NOMO-1 treated with DMSO at 0.1 percent for 48 hours (cell line): Measurements from ENCODE around the gene DSP.

Experiments
- DNase-seq: peaks from one replicate; lab custom pipeline; 2025; ENCODE audit not compliant: unreplicated experiment; lab: John Stamatoyannopoulos, UW

Gene DSP

DNA sequence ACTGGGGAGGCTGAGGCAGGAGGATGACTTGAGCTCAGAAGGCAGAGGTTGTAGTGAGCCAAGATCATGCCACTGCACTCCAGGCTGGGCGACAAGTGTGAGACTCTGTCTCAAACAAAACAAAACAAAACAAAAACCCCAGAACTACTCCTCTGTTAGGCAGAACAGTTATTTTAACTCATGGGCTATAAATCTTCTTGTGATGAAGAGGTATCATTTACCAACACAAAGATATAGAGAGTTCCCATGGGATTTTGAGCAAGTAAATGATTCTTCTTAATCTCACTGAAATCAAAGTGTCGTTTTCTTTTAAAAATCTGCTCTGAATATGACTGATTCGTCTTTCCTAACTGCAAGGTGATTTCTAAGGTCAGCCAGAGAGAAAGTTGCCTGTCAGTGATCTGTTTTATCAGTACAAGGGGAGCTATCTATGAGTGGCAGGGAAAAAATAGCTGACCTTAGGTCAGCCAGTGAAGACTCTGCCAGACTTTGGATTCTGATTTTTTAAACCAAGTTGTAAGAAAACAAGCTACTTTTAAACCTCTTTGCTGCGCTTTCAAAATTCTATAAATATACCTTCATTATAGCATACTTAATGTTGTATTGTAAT, 3.8 kb upstream of the DSP start:
- no peak for DNase-seq

DNA sequence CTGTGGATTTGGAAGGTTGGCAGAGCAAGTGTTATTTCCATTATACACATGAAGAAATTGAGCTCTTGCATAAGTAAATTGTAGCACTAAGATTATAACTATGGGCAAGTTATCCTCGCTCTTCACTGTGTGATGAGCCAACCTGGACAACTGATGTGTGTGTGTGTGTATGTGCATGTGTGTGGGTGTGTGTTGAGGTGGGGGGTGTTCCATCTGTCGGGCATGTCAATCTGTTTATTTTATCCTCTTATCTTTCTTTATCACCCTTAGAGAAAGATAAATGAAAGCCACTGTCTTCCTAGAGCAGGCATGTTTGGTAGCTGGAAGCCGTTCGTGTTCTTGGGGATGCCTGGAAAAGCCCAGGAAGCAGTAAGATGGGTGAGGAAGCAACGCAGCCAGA, 3.0 kb upstream of the DSP start:
- no peak for DNase-seq

DNA sequence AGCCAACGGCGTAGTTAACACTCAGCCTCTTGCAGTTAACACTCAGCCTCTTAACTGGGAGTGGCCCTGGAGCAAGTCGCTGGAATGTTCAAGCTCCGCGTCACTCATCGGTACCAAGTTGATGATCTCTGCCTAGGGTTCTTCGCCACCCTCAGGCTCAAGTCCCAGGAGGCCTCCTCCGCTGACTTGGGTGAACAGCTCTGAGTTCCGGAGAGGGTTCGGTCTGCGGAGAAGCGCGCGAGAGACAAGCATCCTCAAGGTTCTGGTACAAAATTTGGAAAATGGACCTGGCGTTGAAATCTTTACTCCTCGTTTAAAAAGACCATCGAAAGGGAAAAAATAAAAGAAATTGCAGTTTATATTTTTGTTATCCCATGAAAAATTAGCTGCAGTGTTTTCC, 876 bp upstream of the DSP start:
- no peak for DNase-seq

DNA sequence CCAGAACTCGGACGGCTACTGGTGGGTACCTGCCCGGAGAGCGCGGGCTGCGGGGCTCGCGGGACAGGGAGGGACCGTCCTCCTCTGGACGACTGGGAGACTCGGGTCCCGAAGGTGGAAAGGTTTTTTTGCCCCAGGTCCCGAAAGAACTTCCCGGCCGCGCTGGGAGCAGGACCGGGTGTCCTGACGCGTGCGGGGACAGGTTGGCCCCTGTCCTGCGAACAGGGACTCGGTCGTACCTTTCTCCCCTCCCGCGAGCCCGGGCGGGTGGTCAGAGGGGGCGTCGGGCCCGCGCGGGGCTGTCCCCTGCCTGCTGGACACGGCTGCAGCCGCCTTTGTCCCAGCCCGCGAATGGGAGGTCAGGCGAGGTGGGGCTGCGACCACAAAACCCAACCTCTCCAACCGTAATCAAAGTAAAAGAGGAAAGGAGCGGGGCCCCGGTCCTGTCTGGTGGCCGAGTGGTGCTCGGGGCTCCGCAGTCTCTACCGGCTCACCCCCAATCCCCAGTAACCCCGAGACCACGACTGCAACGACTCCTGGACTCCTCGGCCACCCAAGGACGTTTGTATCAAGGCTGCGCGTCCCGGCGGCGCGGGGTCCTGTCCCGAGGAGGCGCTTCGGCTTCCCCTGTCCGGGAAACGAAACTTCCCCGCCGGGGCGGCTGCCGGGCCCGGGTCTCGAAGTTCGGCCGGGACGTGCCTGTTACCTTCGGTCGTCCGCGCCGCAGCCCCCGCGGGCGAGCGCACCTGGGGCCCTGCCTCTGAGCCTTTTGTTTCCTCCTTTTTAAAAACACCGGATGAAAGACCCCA, 798 bp downstream of the DSP start:
- DNase-seq: peak; percentile 23

DNA sequence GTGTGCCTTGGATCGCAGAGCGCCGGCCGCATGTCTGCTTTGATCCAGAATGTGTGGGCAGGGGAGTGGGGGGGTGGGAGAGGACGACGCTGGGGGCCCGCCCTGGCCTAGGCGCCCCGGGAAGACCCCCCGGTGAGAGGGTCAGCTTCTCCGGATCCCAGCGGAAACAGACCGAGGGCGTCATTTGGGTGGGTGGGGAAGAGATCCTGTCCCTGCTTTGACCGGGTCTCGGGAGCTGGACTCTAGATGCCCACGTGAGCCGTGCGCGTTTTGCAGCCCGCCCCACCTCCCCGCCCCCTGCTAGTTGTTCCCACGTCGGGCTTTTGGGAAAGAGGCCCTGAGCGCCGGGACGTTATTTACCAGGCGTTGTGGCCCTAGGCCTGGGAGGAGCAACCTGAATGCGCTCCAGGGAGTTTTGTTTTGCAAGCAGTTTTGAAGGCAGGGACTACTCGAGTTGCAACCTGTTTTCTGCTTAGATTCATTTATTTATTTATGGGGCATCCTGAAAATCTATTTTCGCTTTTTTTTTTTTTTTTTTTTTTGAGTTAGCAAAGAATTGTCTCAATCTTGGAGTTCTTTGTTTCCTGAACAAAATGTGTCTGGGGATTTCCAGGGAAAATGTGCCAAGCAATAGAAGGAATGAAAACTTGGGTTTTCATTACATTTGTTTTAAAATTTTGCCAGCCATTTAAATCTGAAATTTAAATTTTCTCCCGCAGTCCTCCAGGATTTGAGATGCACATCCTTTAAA, 1.6 kb downstream of the DSP start:
- DNase-seq: no peak

DNA sequence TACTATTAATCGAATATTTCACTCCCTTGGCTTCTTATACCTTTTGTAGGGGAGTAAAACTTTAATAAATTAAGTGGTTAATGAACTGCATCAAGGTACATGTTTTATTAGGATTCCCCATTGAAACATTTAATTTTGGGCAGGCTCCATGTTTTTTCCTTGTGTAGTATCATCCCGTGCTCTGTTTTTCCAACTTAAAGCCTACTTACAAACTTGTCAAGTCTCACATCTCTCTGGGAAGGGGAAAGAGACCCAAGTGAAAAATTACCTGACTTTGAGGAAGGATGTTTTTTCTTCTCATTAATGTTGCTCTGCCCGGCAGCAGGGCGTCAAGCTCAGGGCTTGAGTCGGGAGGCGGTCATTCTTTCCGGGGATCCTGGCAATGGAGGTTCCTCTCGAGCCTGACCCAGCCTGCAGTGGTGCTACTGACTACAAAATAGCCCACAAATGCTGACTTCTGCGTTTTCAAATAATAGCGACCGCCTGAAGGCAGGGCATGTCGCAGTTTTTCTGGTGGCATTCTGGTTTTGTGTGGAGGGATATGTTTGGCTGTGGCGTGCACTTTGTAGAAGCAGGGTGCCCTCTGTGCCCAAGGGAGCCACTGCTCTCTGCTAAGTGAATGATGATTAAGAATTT, 2.4 kb downstream of the DSP start:
- no peak for DNase-seq

DNA sequence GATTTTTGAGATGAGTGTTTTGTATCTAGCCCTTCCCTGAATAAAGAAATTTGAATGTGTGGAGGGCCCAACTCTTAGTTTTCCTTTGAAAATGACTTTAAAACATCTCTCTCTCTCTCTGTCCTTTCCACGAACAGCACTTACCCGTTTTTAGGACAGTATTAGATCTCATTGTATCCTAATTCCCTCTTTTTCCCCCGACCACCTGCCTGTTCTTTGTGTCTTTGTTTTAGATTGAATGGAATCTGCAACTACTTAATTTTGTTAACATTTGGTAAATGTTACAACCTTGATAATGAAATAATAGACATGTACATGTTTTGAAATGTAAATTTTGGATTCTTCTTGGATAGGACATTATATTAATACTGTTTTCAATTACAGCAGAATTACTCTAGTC, 3.1 kb downstream of the DSP start:
- no peak for DNase-seq

DNA sequence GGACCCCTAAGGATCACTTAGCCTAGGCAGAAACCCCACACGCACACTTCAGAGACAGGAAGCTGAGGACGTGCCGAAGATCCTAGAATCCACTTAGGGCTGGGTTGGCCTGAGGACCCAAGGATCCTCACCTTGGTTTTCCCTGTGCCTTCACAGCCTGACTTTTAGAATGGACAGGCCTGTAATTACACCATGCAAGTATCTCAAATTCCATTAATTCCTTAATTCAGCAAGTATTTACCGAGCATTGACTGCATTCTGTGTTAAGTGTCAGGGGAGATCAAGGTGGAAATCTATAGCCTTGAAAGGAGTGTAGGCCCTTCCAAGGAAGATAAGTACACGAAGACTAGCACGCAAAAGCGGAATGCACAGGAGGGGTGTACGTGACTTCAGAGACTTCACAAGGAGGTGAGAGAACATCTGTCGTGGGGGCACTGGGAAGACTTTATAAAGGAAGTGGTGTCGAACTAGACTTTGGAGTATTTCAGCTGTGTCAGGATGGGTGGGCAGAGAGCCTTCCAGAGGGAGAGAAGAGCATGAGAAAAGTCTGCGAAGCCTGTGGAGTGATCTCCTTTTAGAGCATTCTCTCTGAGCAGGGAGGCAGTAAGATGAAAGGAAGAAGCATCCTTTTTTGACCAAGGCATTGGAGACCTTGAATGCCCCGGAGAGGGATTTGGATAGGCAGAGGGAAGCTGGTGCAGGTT, 4.0 kb downstream of the DSP start:
- DNase-seq: no peak

DNA sequence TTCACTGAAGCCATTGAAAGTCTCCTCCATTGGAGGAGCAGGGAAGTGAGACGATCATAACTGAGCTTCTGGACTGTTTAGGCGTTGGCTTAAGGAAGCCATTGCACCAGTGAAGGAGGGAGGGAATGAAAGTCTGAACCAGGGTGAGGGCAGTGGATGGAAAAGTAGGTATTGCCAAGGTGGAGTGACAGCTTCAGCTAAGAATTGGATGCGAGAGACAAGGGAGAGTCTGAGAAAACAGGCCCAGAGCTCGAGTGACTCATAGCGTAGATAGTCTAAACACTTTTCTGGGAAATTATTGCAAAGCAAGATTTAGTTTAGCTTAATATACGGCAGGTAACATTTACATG, 4.5 kb downstream of the DSP start:
- no peak for DNase-seq

DNA sequence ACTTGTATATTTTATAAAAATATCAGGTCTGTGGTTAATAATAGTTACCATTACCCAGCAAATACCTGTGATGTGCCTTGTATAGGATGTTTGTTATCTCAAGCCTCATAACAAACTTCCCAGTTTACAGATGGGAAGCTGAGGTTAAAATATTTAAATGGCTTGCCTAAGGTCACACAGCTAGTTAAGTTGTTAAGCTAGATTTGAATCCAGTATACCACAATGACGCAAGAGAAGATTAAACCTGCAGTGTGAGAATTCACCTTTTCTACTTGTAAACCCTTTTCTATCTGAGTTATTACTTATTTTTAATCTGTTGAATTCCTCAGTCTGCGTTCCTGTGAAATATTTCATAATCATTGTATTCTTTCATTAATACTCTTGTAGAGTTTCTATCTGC, 4.9 kb downstream of the DSP start:
- no peak for DNase-seq

DNA sequence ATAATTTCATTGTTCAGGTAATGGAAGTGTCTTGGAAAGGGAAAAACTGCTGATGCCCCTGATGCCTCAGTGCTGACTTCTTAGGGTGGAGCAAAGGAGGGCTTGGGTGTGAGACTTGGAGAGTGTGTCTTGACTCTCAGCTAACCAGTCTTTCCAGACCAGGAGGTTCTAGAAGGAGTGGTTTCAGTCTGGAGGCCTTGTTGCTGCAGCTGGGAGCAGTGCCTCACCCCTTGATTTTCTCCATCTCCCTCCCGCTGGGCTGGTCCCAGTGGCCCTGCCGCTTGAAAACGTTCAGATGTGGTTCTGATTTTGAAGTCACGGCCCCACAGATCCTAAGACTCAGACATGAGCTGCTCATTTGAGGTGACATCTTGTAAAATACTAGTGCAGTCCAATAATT, 5.4 kb downstream of the DSP start:
- no peak for DNase-seq

DNA sequence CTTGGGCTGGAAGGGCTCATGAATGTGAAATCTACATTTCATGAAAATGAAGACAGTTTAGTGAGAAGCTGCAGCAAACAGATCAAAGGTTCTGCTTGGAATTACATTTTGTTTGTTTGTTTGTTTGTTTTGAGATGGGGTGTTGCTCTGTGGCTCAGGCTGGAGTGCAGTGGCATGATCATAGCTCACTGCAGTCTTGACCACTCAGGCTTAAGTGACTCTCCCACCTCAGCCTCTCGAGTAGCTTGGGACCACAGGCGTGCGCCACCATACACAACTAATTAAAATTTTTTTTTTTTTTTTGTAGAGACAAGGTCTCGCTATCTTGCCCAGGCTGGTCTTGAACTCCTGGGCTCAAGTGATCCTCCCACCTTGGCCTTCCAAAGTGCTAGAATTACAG, 5.8 kb downstream of the DSP start:
- DNase-seq: no peak

DNA sequence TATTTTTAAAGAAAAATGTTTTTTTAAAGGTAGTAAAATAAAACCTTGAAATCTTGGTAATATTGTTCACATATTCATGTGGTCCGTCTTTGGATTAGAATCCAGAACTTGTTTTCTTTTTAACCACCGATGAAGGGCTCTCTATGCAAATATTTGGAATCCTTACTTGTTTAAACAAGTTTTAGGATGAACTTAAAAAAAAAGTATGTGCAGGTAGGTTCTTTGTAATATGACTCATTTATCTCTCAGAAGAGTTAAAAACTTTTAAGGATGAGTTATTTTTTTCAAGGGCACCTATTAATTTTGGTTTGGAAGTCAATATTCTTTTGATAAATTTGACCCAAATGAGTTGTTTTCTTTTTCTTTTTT, 8.9 kb downstream of the DSP start:
- DNase-seq: no peak

DNA sequence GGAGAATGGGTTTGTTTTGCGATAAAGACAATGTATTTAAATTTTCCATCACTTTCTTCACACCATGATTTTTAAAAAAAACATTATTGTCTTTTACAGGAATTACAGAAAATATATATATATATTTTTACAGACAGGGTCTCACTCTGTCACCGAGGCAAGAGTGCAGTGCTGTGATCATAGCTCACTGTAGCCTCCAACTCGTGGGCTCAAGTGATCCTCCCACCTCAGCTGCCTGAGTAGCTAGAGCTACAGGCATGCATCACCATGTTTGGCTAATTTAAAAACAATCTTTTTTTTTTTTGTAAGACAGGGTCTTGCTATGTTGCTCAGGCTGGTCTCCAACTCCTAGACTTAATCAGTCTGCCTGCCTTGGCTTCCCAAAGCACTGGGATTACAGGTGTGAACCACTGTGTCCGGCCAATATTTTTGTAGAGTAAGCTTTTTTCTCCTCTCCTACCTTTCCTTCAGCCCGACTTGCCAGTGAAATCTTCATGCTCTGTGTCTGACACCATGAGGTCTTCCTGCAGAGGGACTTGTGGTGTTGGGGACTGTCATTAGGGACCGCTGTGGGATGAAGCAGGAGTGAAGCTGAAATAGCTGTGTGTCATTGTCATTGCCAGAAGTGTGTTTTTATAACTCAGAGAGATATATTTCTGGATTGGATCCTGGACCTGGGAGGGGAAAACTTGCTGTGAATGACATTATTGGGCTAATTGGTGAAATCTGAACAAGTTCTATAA, 13.2 kb downstream of the DSP start:
- no peak for DNase-seq

DNA sequence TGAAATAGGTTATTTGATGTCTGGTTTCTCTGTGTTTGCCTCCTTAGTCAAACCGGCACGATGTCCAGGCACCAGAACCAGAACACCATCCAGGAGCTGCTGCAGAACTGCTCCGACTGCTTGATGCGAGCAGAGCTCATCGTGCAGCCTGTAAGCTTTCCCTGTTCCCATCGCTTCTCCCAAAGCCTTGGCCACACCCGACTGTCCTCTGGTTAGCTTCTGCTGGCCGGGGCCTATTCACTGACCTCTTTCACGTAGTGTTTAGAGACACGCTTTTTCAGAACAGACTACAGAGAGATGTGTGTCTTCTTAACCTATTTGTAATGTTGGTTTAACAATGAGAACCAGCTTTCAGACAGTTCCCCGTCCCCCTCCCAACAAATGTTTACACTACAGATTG, 14.2 kb downstream of the DSP start:
- no peak for DNase-seq

DNA sequence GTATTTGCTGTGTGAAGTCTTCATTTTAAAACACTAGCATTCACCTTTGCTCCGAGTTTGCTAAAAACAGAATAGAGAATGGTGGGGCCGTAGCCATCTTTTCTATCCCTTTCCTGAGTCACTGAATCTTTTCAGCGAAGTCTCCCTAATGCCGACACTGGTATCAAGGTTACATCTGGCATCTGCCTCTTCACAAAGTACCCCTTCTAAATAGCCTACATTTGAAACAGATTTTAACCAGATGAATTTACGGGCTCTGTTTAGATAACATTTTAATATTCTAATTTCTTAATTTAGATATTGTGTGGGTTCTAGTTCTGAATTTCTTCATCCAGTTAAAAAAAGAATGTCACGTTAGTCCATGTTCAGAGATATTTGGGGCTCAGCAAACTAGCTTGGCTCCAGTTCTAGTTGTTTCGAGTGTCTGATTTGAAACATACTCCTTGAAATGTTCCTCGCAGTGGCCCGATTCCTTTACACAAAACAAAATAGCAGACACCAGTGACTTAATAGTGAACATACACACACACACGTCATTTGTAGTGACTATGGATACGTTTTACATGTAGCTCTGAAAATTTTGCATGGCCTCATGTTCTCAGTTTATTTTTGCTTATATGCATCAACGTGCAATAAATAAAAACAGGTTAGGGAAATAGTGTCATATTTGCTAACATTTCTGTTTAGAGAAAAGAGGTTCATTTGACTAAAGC, 15.1 kb downstream of the DSP start:
- DNase-seq: no peak

DNA sequence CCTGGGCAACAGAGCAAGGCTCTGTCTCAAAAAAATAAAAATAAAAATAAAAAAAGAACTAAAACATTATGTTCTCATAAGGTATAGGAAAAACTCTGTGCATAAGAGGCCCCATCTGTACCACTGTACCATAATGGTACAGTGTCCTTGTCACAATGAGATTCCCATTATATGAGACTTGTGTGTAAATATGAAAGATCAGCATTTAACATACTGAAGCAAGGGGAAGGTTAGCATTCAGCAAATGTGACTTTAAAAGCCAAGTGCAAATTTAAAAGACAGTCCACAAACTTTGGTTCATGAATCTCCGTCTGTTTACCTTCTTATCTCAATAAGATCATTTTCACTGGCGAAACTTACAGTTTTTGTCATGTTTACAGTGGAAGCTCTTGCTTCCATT, 16.2 kb downstream of the DSP start:
- DNase-seq: no peak

DNA sequence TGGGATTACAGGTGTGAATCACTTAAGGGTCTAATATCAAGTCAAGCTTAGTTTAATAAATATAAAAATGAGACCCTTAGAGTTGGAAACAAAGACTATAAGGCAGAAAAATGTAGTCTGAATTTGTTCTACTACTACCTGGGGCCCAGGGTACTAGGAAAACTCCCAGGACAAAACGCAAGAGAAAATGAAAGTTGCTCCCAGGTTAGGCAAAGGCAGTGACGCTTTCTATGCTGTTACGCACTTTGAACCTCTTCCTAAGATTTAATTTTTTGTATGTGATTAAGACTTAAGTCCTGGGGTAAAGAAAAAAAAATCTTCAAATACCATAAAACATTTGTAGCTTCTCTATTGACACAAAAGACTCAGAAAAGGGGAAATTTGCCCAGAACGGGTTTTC, 17.3 kb downstream of the DSP start:
- no peak for DNase-seq

DNA sequence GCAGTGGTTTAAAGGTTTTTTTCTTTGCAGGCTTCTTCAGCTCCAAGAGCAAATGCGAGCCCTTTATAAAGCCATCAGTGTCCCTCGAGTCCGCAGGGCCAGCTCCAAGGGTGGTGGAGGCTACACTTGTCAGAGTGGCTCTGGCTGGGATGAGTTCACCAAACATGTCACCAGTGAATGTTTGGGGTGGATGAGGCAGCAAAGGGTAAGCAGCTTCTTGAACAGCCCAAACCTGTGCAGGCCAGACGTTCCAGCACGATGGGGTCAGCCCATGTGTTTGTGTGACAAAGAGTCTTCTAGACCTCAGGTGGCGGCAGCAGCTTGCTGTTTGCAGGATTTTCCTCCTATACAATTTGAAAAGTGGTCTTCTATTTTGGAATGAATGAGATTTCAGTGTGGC, 17.7 kb downstream of the DSP start:
- no peak for DNase-seq
